Heart right ventricle (tissue), 16 donors: ENCODE data around the gene PUDP. TPM values are rescaled to one million over a fixed set of nuclear protein-coding genes. Genes with fewer than 3 reads are reported as not detected.

ENCODE experiments used
- ATAC-seq, 8 donors: fragments of 200-7000 bp; cut with Tn5 transposase; one replicate each; pipeline ENCODE4 v1.9.1; 2020; ENCODE audit warnings: mild to moderate bottlenecking in 8 of 8, moderate library complexity in 8 of 8, moderate number of reproducible peaks in 1 of 8
- DNase-seq, 2 donors: peaks; one replicate each; pipeline ENCODE4 v3.0.0-alpha.2; 2020
- H3K27ac ChIP-seq, 10 donors: fragments of 200-600 bp; sonication (generic) in 2 of 10; one replicate each; pipeline versions ENCODE4 v1.5.0 to v1.8.0; 2020 to 2022; ENCODE audit warnings: mild to moderate bottlenecking in 3 of 10
- H3K27me3 ChIP-seq, 7 donors: fragments of 200-600 bp; one replicate each; pipeline ENCODE4 v1.8.0; 2021 to 2022; ENCODE audit warnings: mild to moderate bottlenecking in 2 of 7
- H3K36me3 ChIP-seq, 9 donors: fragments of 200-600 bp; sonication (generic) in 1 of 9; one replicate each; pipeline versions ENCODE4 v1.5.0 to v1.8.0; 2020 to 2022; ENCODE audit warnings: mild to moderate bottlenecking in 2 of 9
- H3K4me1 ChIP-seq, 9 donors: fragments of 200-600 bp; sonication (generic) in 1 of 9; one replicate each; pipeline versions ENCODE4 v1.5.0 to v1.8.0; 2020 to 2022; ENCODE audit warnings: mild to moderate bottlenecking in 4 of 9
- H3K4me3 ChIP-seq, 10 donors: fragments of 200-600 bp; sonication (generic) in 2 of 10; one replicate each; pipeline versions ENCODE4 v1.5.0 to v1.8.0; 2020 to 2022; ENCODE audit warnings: mild to moderate bottlenecking in 7 of 10, moderate library complexity in 2 of 10
- H3K9me3 ChIP-seq, 11 donors: fragments of 200-600 bp in 10 of 11; sonication (generic) in 2 of 11; one replicate each; pipeline versions ENCODE4 v1.5.0 to v1.8.0; 2013 to 2022; ENCODE audit warnings: mild to moderate bottlenecking in 2 of 11, control low read depth in 1 of 11, moderate library complexity in 1 of 11
- CTCF ChIP-seq, 9 donors: fragments of 200-600 bp; sonication (generic) in 2 of 9; IDR thresholded peaks; one replicate each; pipeline versions ENCODE4 v1.5.0 to v1.8.0; 2021 to 2022; ENCODE audit warnings: antibody characterized with exemption in 9 of 9, mild to moderate bottlenecking in 5 of 9, moderate library complexity in 1 of 9
- WGBS, 2 donors: extraction: QIAGEN DNeasy Blood & Tissue Kit; methylation state at CpG; one replicate each; pipeline ENCODE4 v1.1.7; 2013; ENCODE audit warnings: inconsistent platforms in 1 of 2; 5-methylcytosine and 5-hydroxymethylcytosine counted together
- intact Hi-C, 10 donors: fragments of 100-400 bp; cut with DNase I; formaldehyde crosslinking; loops; one replicate each; pipeline versions ENCODE4 v1.11.1 to v1.14.2; 2022
- polyA plus RNA-seq, 2 donors: library from polyadenylated mRNA; stranded (reverse); fragments of 200-250 nt; gene quantifications; one replicate each; pipeline ENCODE4 v1.2.3, GENCODE V29; 2013
- total RNA-seq, 10 donors: library from RNA; stranded (reverse); fragmentation: NEBNext Ultra II Directional in 3 of 10; extraction: Animal tissue kit (Norgen Biotek cat#: 25700) in 3 of 10; gene quantifications; one replicate each; pipeline versions ENCODE4 v1.2.1 to v1.2.4, GENCODE V29; 2021 to 2023
- donor health status: Arrhythmogenic right ventricular cardiomyopathy.
- donor health status: ischemic (EF 13 %, LVEDD 7.1; RV severe dilation, severe dysfunction).
- donor health status: healthy with polysubstance abuse.
- donor health status: DM: no; HTN: yes; CAD: no.
- donor health status: DM: no; HTN: no; CAD: no.
- donor health status: ischemic (EF 25% LVEDD 6.9; RV normal size, moderate dysfunction).
- donor health status: ischemic (EF 25% LVEDD 5.7; RV mildly dilated, moderate dysfunction).
- donor health status: healthy.
- donor health status: DM: yes; HTN: yes; CAD: no.
- donor health status: Ischemic cardiomyopathy.
- donor health status: ischemic (EF 35%, LVEDD 5.7; RV mildly dilated, moderate dysfunction).
- donor health status: nonischemic (EF 11% LVEDD 7.7; RV severe dilation, severe dysfunction).
- donor health status: DM: yes; HTN: yes; CAD: no.
- donor health status: PGD.
- donor health status: ischemic (EF 29% LVEDD 5.4; RV normal size, mild dysfunction).
- donor health status: nonischemic (EF 23%, LVEDD 6.1; RV moderate dilation, normal function).

PUDP gene
- total and polyA plus RNA-seq, 12 donors, result 9.1 to 27.0 (median 21.0) TPM

DNA sequence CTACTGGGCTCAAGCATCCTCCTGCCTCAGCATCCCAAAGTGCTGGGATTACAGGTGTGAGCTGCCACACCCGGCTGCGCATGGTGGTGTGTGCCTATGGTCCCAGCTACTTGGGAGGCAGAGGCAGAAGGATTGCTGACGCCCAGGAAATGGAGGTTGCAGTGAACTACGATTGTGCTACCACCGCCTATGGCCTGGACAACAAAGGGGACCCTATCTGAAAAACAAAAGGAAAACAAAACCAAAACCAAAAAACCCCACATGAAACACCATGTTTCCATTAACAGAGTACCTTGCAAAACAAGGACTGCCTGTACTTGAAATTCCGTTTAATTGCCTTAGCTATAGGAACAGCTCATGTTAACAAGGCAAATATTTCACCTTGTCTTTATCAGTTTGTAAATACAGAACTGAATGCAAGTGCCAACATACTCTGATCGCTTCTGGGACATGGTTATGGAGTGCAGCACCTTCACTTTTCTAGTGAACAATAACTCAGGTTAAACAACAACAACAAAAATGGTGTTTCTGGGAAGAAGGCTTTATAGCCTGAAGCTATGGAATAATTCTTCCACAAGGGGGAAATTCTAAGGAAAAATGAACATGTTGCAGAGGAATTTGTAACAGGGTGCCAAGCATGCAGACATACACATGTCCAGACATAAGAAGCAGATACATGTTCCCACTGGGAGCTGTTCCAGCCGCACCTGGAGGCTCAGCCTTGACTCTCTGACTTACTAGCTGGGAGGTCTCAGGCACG lies 73.6 kb downstream of the PUDP start:
- no peak overlapping the region for H3K27ac ChIP-seq
- H3K9me3 ChIP-seq, result no peaks in the 10 kb centered on the region
- no peak overlapping the region for H3K4me3 ChIP-seq
- TF ChIP-seq CTCF (IDR thresholded peaks at IDR 0.05), result no peak
- H3K36me3 ChIP-seq, result peaks cover 0 to 25% (median 0%) of the 10 kb centered on the region in 9 donors
- intact Hi-C loops, result no loop called here
- no peaks in the 10 kb centered on the region for H3K4me1 ChIP-seq
- DNase-seq (no peak), ATAC-seq (no peak)
- 85 to 92% methylated on average over 9 of the region's 9 CpGs for WGBS, 2 donors
- H3K27me3 ChIP-seq, result no peaks in the 10 kb centered on the region

- intact Hi-C loops, result no loop called here
- TF ChIP-seq CTCF (IDR thresholded peaks at IDR 0.05), result no peak
- H3K4me1 ChIP-seq, result no peaks in the 10 kb centered on the region
- no peak overlapping the region for H3K27ac ChIP-seq
- ATAC-seq (no peak), DNase-seq (no peak)
- H3K36me3 ChIP-seq, result peaks cover 0 to 25% (median 0%) of the 10 kb centered on the region in 9 donors
- H3K9me3 ChIP-seq, result no peaks in the 10 kb centered on the region
- no peak overlapping the region for H3K4me3 ChIP-seq
- WGBS, 2 donors, result 56 to 72% methylated on average over 3 of the region's 3 CpGs
- no peaks in the 10 kb centered on the region for H3K27me3 ChIP-seq
Measured at GRCh38 chrX:7073336-7073735, 74.6 kb downstream of the PUDP start.

DNA sequence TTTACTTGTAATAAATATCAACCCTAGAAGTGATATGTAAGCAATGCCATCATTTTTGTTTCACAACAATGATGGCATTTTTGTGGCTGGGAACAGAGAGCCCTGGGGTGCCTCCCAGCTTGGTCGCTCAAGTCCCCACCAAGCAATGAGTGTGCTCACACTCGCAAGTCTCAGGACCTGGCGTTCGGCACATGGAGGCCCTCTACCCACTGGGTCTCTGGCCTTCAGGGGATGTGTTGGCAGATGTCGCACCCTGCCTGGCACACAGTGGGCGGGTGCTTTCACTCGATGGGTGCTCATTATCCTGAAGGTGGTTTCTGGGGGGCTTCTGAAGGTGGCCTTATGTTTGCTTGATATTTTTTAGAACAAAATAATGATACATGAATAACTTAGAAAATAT lies 75.1 kb downstream of the PUDP start:
- WGBS, 2 donors, result 97 to 99% methylated on average over 7 of the region's 7 CpGs
- intact Hi-C loops, result no loop called here
- ATAC-seq (no peak), DNase-seq (no peak)
- peaks cover 0 to 25% (median 0%) of the 10 kb centered on the region in 9 donors for H3K36me3 ChIP-seq
- H3K4me3 ChIP-seq, result no peak overlapping the region
- no peaks in the 10 kb centered on the region for H3K4me1 ChIP-seq
- H3K9me3 ChIP-seq, result no peaks in the 10 kb centered on the region
- no peaks in the 10 kb centered on the region for H3K27me3 ChIP-seq
- no peak overlapping the region for H3K27ac ChIP-seq
- no peak for TF ChIP-seq CTCF (IDR thresholded peaks at IDR 0.05)

GRCh38 chrX:7071390-7071789 lies 76.6 kb downstream of the PUDP start:
- H3K4me3 ChIP-seq, result no peak overlapping the region
- 71 to 83% methylated on average over 3 of the region's 3 CpGs for WGBS, 2 donors

More at GRCh38 chrX:7071390-7071789, 76.6 kb downstream of the PUDP start:
- intact Hi-C loops, result no loop called here
- H3K4me1 ChIP-seq, result no peaks in the 10 kb centered on the region
- peaks cover 0 to 16% (median 0%) of the 10 kb centered on the region in 9 donors for H3K36me3 ChIP-seq
- no peak for TF ChIP-seq CTCF (IDR thresholded peaks at IDR 0.05)
- DNase-seq (no peak), ATAC-seq (no peak)
- no peaks in the 10 kb centered on the region for H3K27me3 ChIP-seq
- H3K9me3 ChIP-seq, result no peaks in the 10 kb centered on the region
- no peak overlapping the region for H3K27ac ChIP-seq
